ENCODE results near the gene MPV17.
"Not testable (repeated sequence)": the region's sequence is repeated elsewhere in the genome, so short reads cannot be mapped to it uniquely, and the experiment has no call there.

Gene MPV17

GRCh38 chr2:27270131-27270530, 52.8 kb downstream of the MPV17 start:
- peaks cover 0 to 2% of the 10 kb centered on the region in 2 donors for H3K4me1 ChIP-seq (ENCODE audit: control insufficient read depth in 1 of 2, insufficient read depth in 2 of 2, low read length in 2 of 2)
- H3K27me3 ChIP-seq (ENCODE audit: control insufficient read depth in 1 of 2, insufficient read depth in 2 of 2, low read length in 2 of 2): peaks cover 11 to 42% of the 10 kb centered on the region in 2 donors
- H3K4me3 ChIP-seq (ENCODE audit: low read depth in 1 of 2, low read length in 2 of 2): no peak overlapping the region
- no peaks in the 10 kb centered on the region for H3K36me3 ChIP-seq (ENCODE audit: control insufficient read depth in 1 of 2, insufficient read depth in 2 of 2, low read length in 2 of 2)
- H3K27ac ChIP-seq (ENCODE audit: low read depth, low read length): no peak overlapping the region
- no peak overlapping the region for H3K9ac ChIP-seq (ENCODE audit: low read depth in 1 of 2, low read length in 2 of 2)
- H3K9me3 ChIP-seq (ENCODE audit: control insufficient read depth in 1 of 2, low read length in 2 of 2): no peaks in the 10 kb centered on the region

DNA sequence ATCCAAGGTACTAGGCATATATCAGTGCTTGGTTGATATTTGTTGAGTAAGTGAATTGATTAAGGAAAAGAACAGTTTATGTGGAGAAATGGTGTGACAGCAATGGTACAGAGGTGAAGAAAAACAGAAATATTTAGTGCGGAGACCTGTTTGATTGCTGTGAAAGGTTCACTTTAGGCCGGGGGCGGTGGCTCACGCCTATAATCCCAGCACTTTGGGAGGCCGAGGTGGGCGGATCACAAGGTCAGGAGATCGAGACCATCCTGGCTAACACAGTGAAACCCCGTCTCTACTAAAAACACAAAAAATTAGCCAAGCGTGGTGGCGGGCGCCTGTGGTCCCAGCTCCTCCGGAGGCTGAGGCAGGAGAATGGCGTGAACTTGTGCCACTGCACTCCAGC, 54.6 kb downstream of the MPV17 start:
- H3K9me3 ChIP-seq (ENCODE audit: control insufficient read depth in 1 of 2, low read length in 2 of 2); H3K36me3 ChIP-seq (ENCODE audit: control insufficient read depth in 1 of 2, insufficient read depth in 2 of 2, low read length in 2 of 2); H3K27ac ChIP-seq (ENCODE audit: low read depth, low read length); H3K4me3 ChIP-seq (ENCODE audit: low read depth in 1 of 2, low read length in 2 of 2); H3K9ac ChIP-seq (ENCODE audit: low read depth in 1 of 2, low read length in 2 of 2): not testable (repeated sequence)
- Histone ChIP-seq H3K27me3 (ENCODE audit: control insufficient read depth in 1 of 2, insufficient read depth in 2 of 2, low read length in 2 of 2) (peaks cover 27 to 60% of the 10 kb centered on the region in 2 donors), H3K4me1 (ENCODE audit: control insufficient read depth in 1 of 2, insufficient read depth in 2 of 2, low read length in 2 of 2) (peaks cover 14 to 15% of the 10 kb centered on the region in 2 donors)

GRCh38 chr2:27265536-27265870, 57.4 kb downstream of the MPV17 start:
- no peaks in the 10 kb centered on the region for H3K36me3 ChIP-seq (ENCODE audit: control insufficient read depth in 1 of 2, insufficient read depth in 2 of 2, low read length in 2 of 2)
- no peak overlapping the region for H3K27ac ChIP-seq (ENCODE audit: low read depth, low read length)
- no peaks in the 10 kb centered on the region for H3K9me3 ChIP-seq (ENCODE audit: control insufficient read depth in 1 of 2, low read length in 2 of 2)
- H3K9ac ChIP-seq (ENCODE audit: low read depth in 1 of 2, low read length in 2 of 2): no peak overlapping the region
- H3K27me3 ChIP-seq (ENCODE audit: control insufficient read depth in 1 of 2, insufficient read depth in 2 of 2, low read length in 2 of 2): peaks cover 50 to 70% of the 10 kb centered on the region in 2 donors
- peaks cover 14 to 25% of the 10 kb centered on the region in 2 donors for H3K4me1 ChIP-seq (ENCODE audit: control insufficient read depth in 1 of 2, insufficient read depth in 2 of 2, low read length in 2 of 2)
- no peak overlapping the region for H3K4me3 ChIP-seq (ENCODE audit: low read depth in 1 of 2, low read length in 2 of 2)

GRCh38 chr2:27264753-27265535, 58.0 kb downstream of the MPV17 start:
- H3K4me1 ChIP-seq (ENCODE audit: control insufficient read depth in 1 of 2, insufficient read depth in 2 of 2, low read length in 2 of 2): peaks cover 14 to 25% of the 10 kb centered on the region in 2 donors
- no peaks in the 10 kb centered on the region for H3K36me3 ChIP-seq (ENCODE audit: control insufficient read depth in 1 of 2, insufficient read depth in 2 of 2, low read length in 2 of 2)
- H3K4me3 ChIP-seq (ENCODE audit: low read depth in 1 of 2, low read length in 2 of 2): peak overlapping the region; percentile 43 to 57
- H3K27ac ChIP-seq (ENCODE audit: low read depth, low read length): no peak overlapping the region
- H3K27me3 ChIP-seq (ENCODE audit: control insufficient read depth in 1 of 2, insufficient read depth in 2 of 2, low read length in 2 of 2): peaks cover 56 to 71% of the 10 kb centered on the region in 2 donors
- H3K9me3 ChIP-seq (ENCODE audit: control insufficient read depth in 1 of 2, low read length in 2 of 2): no peaks in the 10 kb centered on the region
- no peak overlapping the region for H3K9ac ChIP-seq (ENCODE audit: low read depth in 1 of 2, low read length in 2 of 2)

- Histone ChIP-seq H3K9ac (ENCODE audit: low read depth in 1 of 2, low read length in 2 of 2) (no peak overlapping the region), H3K27me3 (ENCODE audit: control insufficient read depth in 1 of 2, insufficient read depth in 2 of 2, low read length in 2 of 2) (peaks cover 60 to 76% of the 10 kb centered on the region in 2 donors), H3K4me3 (ENCODE audit: low read depth in 1 of 2, low read length in 2 of 2) (peak overlapping the region; percentile 43 to 57), H3K9me3 (ENCODE audit: control insufficient read depth in 1 of 2, low read length in 2 of 2) (no peaks in the 10 kb centered on the region), H3K4me1 (ENCODE audit: control insufficient read depth in 1 of 2, insufficient read depth in 2 of 2, low read length in 2 of 2) (peaks cover 14 to 25% of the 10 kb centered on the region in 2 donors), H3K27ac (ENCODE audit: low read depth, low read length) (no peak overlapping the region), H3K36me3 (ENCODE audit: control insufficient read depth in 1 of 2, insufficient read depth in 2 of 2, low read length in 2 of 2) (no peaks in the 10 kb centered on the region)
Measured at GRCh38 chr2:27264253-27264752, 58.6 kb downstream of the MPV17 start.

DNA sequence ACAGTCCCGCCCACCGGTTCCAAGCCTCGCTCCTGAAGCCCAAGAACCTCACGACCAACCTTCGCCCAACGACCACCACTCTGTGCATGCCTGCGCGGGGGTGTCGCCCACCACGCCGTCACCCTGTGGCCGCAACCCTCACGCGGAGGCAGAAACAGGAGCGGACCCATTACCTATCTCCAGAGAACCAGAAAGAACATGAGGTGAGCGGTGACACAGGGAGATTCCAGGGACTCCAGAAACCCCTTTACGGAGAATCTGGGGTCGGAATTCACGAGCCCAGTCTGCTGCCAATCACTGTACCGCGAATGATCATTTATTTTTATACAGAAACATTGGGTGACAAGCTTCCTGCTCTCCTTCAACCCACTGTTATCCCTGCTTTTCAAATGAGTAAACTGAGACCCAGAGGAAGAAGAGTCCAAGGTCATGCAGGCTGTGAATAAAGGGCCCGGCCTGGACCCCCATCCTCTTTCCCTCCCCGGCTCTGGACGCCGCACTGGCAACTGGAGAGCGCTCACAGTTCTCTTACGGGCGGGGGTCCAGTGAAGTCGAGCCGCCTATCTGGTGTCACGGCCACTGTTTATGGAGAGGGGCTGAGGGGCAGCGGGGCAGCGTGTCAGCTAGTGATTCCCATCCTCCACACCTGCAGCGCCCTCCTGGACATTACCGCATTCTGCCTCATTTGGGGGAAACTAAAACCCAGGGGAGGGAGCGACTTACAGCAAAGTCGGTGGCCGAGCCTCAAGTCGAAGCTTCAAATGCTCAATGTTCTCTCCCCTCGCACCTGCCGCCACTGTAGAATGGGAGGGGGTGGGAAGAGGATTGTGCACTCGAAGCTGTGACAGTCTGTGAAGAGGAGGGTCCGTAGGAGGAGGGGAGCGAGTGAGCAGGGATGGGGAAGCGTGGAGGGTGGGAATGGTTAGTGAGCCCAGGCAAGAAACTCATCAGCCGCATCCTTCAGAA, 59.3 kb downstream of the MPV17 start:
- Histone ChIP-seq H3K36me3 (ENCODE audit: control insufficient read depth in 1 of 2, insufficient read depth in 2 of 2, low read length in 2 of 2) (no peaks in the 10 kb centered on the region), H3K4me1 (ENCODE audit: control insufficient read depth in 1 of 2, insufficient read depth in 2 of 2, low read length in 2 of 2) (peaks cover 14 to 25% of the 10 kb centered on the region in 2 donors), H3K9me3 (ENCODE audit: control insufficient read depth in 1 of 2, low read length in 2 of 2) (no peaks in the 10 kb centered on the region), H3K4me3 (ENCODE audit: low read depth in 1 of 2, low read length in 2 of 2) (peak overlapping the region; percentile 57 to 65), H3K27me3 (ENCODE audit: control insufficient read depth in 1 of 2, insufficient read depth in 2 of 2, low read length in 2 of 2) (peaks cover 65 to 76% of the 10 kb centered on the region in 2 donors), H3K9ac (ENCODE audit: low read depth in 1 of 2, low read length in 2 of 2) (no peak overlapping the region), H3K27ac (ENCODE audit: low read depth, low read length) (no peak overlapping the region)

DNA sequence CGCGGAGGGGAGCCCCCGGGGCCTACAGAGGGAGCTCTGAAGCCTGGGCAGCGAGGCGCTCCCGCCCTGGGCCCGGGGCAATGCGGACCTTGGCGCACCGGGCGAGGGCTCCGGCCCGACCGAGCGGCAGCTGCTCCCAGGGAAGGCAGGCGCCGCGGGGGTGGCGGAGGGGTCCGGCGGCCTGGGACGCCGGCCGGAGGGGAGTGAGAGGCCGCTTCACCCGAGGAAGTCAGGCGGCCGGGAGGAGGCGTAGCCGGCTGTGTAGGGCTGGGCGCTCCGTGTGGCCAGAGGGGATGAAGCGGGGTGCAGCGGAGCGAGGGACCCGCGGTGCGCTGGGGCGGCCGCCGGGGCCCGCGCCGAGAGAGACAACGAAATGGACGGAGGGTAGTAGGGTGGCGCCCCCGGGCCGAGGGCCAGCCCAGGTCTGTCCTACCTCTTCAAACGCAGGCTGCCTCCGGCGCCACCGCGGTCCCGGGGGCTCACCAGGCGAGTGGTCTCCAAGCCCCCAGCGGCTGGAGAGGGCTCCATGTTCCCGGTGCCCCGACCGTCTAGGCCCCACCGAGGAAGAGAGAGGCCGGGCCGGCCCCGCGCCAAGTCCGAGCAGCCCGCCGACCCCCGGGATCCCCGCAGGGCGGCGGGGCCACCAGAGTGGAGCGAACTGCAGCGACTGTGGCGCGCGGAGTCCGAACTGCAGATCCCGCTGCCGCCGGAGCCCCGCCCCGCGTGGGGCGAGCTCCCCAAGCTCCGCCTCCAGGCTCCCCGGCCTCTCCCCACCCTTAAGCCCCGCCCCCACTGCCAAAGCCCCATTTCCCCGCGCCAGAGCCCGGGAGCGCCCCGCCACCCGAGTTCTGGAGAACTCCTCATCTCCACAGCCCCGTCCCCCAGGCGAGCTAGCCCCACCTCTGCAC, 60.3 kb downstream of the MPV17 start, which contains the start of gene SLC30A3:
Gene SLC30A3 (minus strand): TSS at position 669 of the 908 bp plus-strand sequence. CDS start 141 bp downstream, at position 528.
- Histone ChIP-seq H3K9ac (ENCODE audit: low read depth in 1 of 2, low read length in 2 of 2) (no peak within 1 kb of the TSS), H3K27me3 (ENCODE audit: control insufficient read depth in 1 of 2, insufficient read depth in 2 of 2, low read length in 2 of 2) (peaks cover 71 to 73% of the 10 kb centered on the region in 2 donors), H3K4me3 (ENCODE audit: low read depth in 1 of 2, low read length in 2 of 2) (peak within 1 kb of the TSS; percentile 57 to 69), H3K27ac (ENCODE audit: low read depth, low read length) (no peak within 1 kb of the TSS), H3K36me3 (ENCODE audit: control insufficient read depth in 1 of 2, insufficient read depth in 2 of 2, low read length in 2 of 2) (no peaks in the 10 kb centered on the region), H3K9me3 (ENCODE audit: control insufficient read depth in 1 of 2, low read length in 2 of 2) (no peaks in the 10 kb centered on the region), H3K4me1 (ENCODE audit: control insufficient read depth in 1 of 2, insufficient read depth in 2 of 2, low read length in 2 of 2) (peaks cover 14 to 25% of the 10 kb centered on the region in 2 donors)

GRCh38 chr2:27261926-27262298, 61.0 kb downstream of the MPV17 start:
- Histone ChIP-seq H3K27me3 (ENCODE audit: control insufficient read depth in 1 of 2, insufficient read depth in 2 of 2, low read length in 2 of 2) (peaks cover 65 to 78% of the 10 kb centered on the region in 2 donors), H3K27ac (ENCODE audit: low read depth, low read length) (no peak overlapping the region), H3K36me3 (ENCODE audit: control insufficient read depth in 1 of 2, insufficient read depth in 2 of 2, low read length in 2 of 2) (no peaks in the 10 kb centered on the region), H3K9me3 (ENCODE audit: control insufficient read depth in 1 of 2, low read length in 2 of 2) (no peaks in the 10 kb centered on the region), H3K9ac (ENCODE audit: low read depth in 1 of 2, low read length in 2 of 2) (no peak overlapping the region), H3K4me3 (ENCODE audit: low read depth in 1 of 2, low read length in 2 of 2) (no peak overlapping the region), H3K4me1 (ENCODE audit: control insufficient read depth in 1 of 2, insufficient read depth in 2 of 2, low read length in 2 of 2) (peaks cover 14 to 25% of the 10 kb centered on the region in 2 donors)

GRCh38 chr2:27261241-27261925, 61.5 kb downstream of the MPV17 start:
- Histone ChIP-seq H3K4me3 (ENCODE audit: low read depth in 1 of 2, low read length in 2 of 2) (no peak overlapping the region), H3K36me3 (ENCODE audit: control insufficient read depth in 1 of 2, insufficient read depth in 2 of 2, low read length in 2 of 2) (no peaks in the 10 kb centered on the region), H3K9ac (ENCODE audit: low read depth in 1 of 2, low read length in 2 of 2) (no peak overlapping the region), H3K27ac (ENCODE audit: low read depth, low read length) (no peak overlapping the region), H3K4me1 (ENCODE audit: control insufficient read depth in 1 of 2, insufficient read depth in 2 of 2, low read length in 2 of 2) (peaks cover 14 to 25% of the 10 kb centered on the region in 2 donors), H3K9me3 (ENCODE audit: control insufficient read depth in 1 of 2, low read length in 2 of 2) (no peaks in the 10 kb centered on the region), H3K27me3 (ENCODE audit: control insufficient read depth in 1 of 2, insufficient read depth in 2 of 2, low read length in 2 of 2) (peaks cover 69 to 80% of the 10 kb centered on the region in 2 donors)

Data from duodenal mucosa (tissue), 2 donors.